Endothelial cell of umbilical vein (primary cell): ENCODE data around the gene QSOX2. TPM values are rescaled to one million over a fixed set of nuclear protein-coding genes. Genes with fewer than 3 reads are reported as not detected.
A peak's percentile ranks its signal among the peaks of the same experiment; 100 is the strongest.

ENCODE experiments used
- BruUV-seq: library from RNA; stranded (reverse); fragments of 400-500 nt; replicated peaks from 2 replicates; lab custom pipeline; 2021; lab: Mats Ljungman, UMichigan
- CTCF ChIA-PET: fragments of 300-600, 350-600 bp; sonication (Branson Sonifier 250); formaldehyde crosslinking; loops from one replicate; lab custom pipeline; 2021; ENCODE audit warnings: antibody characterized with exemption, inconsistent platforms; lab: Charles Lee
- POLR2A ChIA-PET: fragments of 300-600, 350-600 bp; sonication (Branson Sonifier 250); formaldehyde crosslinking; loops from one replicate; lab custom pipeline; 2021; ENCODE audit warnings: antibody characterized with exemption, inconsistent platforms; lab: Charles Lee
- DNase-seq: peaks from one replicate; pipeline ENCODE4 v3.0.0-alpha.2; 2011; ENCODE audit warnings: low read depth, low spot score
- FAIRE-seq: peaks from 2 replicates; lab custom pipeline; 2011; peaks lifted over from hg19 to GRCh38; lab: Jason Lieb, UNC
- H2AFZ ChIP-seq: 2 replicates; pipeline ENCODE4 v1.6.0; 2012; ENCODE audit warnings: low read depth, low read length, control low read depth, inconsistent platforms
- H3K27ac ChIP-seq: 2 replicates; pipeline ENCODE4 v1.5.1; 2011; ENCODE audit warnings: low read depth, mild to moderate bottlenecking, control low read depth, low read length, moderate library complexity; ENCODE audit not compliant: insufficient read depth
- H3K27me3 ChIP-seq, 2 experiments: 2 replicates each; pipeline versions ENCODE4 v1.6.0 to v1.6.1; 2011; ENCODE audit warnings: low read length in 2 of 2, mixed read lengths in 1 of 2; ENCODE audit not compliant: control insufficient read depth in 2 of 2, insufficient read depth in 2 of 2
- H3K36me3 ChIP-seq, 2 experiments: 2 replicates in 1 of 2; 3 replicates in 1 of 2; pipeline ENCODE4 v1.5.1; 2011; ENCODE audit warnings: low read length in 2 of 2, mild to moderate bottlenecking in 1 of 2, moderate library complexity in 1 of 2; ENCODE audit not compliant: control insufficient read depth in 2 of 2, insufficient read depth in 2 of 2; ENCODE audit errors: extremely low read depth in 1 of 2
- H3K4me1 ChIP-seq: 3 replicates; pipeline ENCODE4 v1.5.1; 2011; ENCODE audit warnings: mild to moderate bottlenecking, low read length; ENCODE audit not compliant: control insufficient read depth, insufficient read depth; ENCODE audit errors: extremely low read depth
- H3K4me2 ChIP-seq: 2 replicates; pipeline ENCODE4 v1.6.1; 2011; ENCODE audit warnings: low read length, control low read depth, mixed read lengths; ENCODE audit not compliant: insufficient read depth
- H3K4me3 ChIP-seq, 3 experiments: fragments of 200-600 bp in 1 of 3; sonication (generic), shearing (Covaris generic) in 1 of 3; replicated peaks in 1 of 3; 2 replicates each; pipeline ENCODE4 v1.5.1; 2011 to 2016; ENCODE audit warnings: control low read depth in 3 of 3, low read length in 3 of 3, mild to moderate bottlenecking in 2 of 3, inconsistent platforms in 1 of 3, low read depth in 1 of 3, moderate library complexity in 1 of 3; ENCODE audit not compliant: insufficient read depth in 1 of 3
- H3K79me2 ChIP-seq: 2 replicates; pipeline ENCODE4 v1.6.0; 2012; ENCODE audit warnings: low read length, inconsistent platforms; ENCODE audit not compliant: control insufficient read depth, insufficient read depth
- H3K9ac ChIP-seq: replicated peaks from 2 replicates; pipeline ENCODE3; 2011; ENCODE audit warnings: low read length, control low read depth; ENCODE audit not compliant: insufficient read depth; ENCODE audit errors: extremely low read depth
- H3K9me1 ChIP-seq: replicated peaks from 3 replicates; pipeline ENCODE4 v1.6.0; 2011; ENCODE audit warnings: mild to moderate bottlenecking, low read length; ENCODE audit not compliant: control insufficient read depth, insufficient read depth; ENCODE audit errors: extremely low read depth
- H3K9me3 ChIP-seq: replicated peaks from 2 replicates; pipeline ENCODE4 v1.5.1; 2012; ENCODE audit warnings: low read length, inconsistent platforms; ENCODE audit not compliant: control insufficient read depth, insufficient read depth
- H4K20me1 ChIP-seq: replicated peaks from 2 replicates; pipeline ENCODE3; 2011; ENCODE audit warnings: mild to moderate bottlenecking, low read length; ENCODE audit not compliant: control insufficient read depth, insufficient read depth; ENCODE audit errors: extremely low read depth
- FOS ChIP-seq: IDR thresholded peaks from 2 replicates; pipeline ENCODE4 v1.6.1; 2011; ENCODE audit warnings: mild to moderate bottlenecking, low read length, moderate library complexity, borderline replicate concordance; ENCODE audit not compliant: insufficient read depth
- GATA2 ChIP-seq: IDR thresholded peaks from 2 replicates; pipeline ENCODE4 v1.7.0; 2011; ENCODE audit warnings: low read depth, mild to moderate bottlenecking, moderate library complexity, mixed read lengths, low read length; ENCODE audit not compliant: insufficient read length, insufficient read depth
- JUN ChIP-seq: IDR thresholded peaks from 2 replicates; pipeline ENCODE4 v1.6.1; 2011; ENCODE audit warnings: borderline replicate concordance, low read depth; ENCODE audit not compliant: insufficient read length, insufficient read depth
- POLR2AphosphoS5 ChIP-seq: IDR thresholded peaks from 2 replicates; pipeline ENCODE4 v1.6.1; 2012; ENCODE audit warnings: low read depth, mild to moderate bottlenecking, control low read depth, low read length, moderate library complexity; ENCODE audit not compliant: insufficient read depth
- dilution Hi-C: fragments of 300-500 bp; cut with MboI; formaldehyde crosslinking; loops from one replicate; pipeline ENCODE4 v1.15.0; 2019; ENCODE audit warnings: low sequenced_read_pairs; ENCODE audit not compliant: extremely low pct_ligation_motif_present
- intact Hi-C: fragments of 100-400 bp; cut with micrococcal nuclease; formaldehyde crosslinking; loops from one replicate; pipeline ENCODE4 v1.10.0; 2022
- polyA plus RNA-seq, 4 experiments: library from polyadenylated mRNA; depleted of rRNA in 3 of 4; stranded (reverse) in 3 of 4; unstranded in 1 of 4; fragments of >200 nt; gene quantifications; 2 replicates each; pipeline versions ENCODE4 v1.2.1 to v1.2.3, GENCODE V29; 2011 to 2012; ENCODE audit warnings: missing spikeins in 1 of 4
- total RNA-seq: library from RNA; stranded (reverse); gene quantifications from 2 replicates; pipeline ENCODE4 v1.2.3, GENCODE V29; 2021
- TF ChIP-seq, protein P1 (sequence below), 2 donors: IDR thresholded peaks; 1 replicate in 1 of 2; 2 replicates in 1 of 2; pipeline ENCODE4 v1.5.1; 2011; ENCODE audit warnings: low read length in 2 of 2, mild to moderate bottlenecking in 2 of 2, moderate library complexity in 2 of 2, control low read depth in 1 of 2, inconsistent platforms in 1 of 2, low read depth in 1 of 2; ENCODE audit not compliant: insufficient read depth in 1 of 2; ENCODE audit errors: extremely low read depth in 1 of 2
- TF ChIP-seq, protein P2 (sequence below): IDR thresholded peaks from 2 replicates; pipeline ENCODE4 v1.6.1; 2011; ENCODE audit not compliant: insufficient read depth, insufficient read length

QSOX2 gene
- total and polyA plus RNA-seq, 2 donors (not counting 3 experiments of a cell fraction or from before 2014, with no cell fraction given): 16.4 to 23.4 TPM

DNA sequence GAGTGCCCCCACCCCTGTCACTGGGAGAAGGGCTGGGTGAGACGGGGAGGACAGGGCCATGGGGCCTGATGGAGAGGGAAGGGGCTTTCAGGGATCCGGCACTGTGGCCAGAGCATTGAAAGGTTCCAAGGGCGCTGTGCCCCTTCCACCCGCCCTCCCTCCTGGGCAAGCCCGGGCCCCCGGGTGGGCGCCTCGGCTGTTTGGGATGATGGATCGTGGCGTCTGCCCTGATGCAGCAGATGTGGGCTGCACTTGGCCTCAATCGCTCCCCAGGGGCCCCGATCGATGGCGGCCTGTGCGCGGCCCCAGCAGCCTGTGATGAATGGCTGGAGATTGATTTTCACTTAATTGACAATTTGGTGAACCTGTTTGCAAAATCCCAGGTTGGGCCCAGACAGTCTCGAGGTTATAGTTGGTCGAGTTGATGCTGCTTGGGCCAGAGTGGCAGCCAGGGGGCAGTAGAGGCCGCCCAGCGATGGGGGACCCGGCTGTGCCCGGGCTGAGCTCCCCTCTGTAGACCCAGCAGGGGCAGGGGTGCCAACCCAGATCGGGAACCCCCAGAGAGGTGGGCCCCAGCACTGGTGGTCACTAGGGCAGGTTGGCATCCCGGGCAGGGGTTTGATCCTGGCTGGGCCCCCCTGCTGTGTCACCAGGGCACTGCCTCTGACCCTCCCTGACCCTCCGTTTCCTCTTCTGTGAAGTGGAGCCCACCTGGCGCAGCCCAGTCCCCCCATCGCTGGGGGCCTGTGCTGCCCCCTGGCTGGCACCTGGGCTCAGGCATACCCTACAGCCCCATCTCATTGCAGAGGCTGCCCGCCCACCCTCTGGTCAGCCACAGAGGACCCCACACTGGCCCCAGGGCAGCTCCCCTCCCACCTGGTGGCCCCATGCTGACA, 75.4 kb downstream of the QSOX2 start:
- dilution Hi-C loops (no loop called here), intact Hi-C loops (no loop called here)
- DNase-seq (no peak), FAIRE-seq (peak; percentile 61)
- H3K36me3 ChIP-seq: no peaks in the 10 kb centered on the region
- H3K79me2 ChIP-seq: no peaks in the 10 kb centered on the region
- no peaks in the 10 kb centered on the region for H3K4me1 ChIP-seq
- no TSS peak for BruUV-seq
- no peaks in the 10 kb centered on the region for H3K9me3 ChIP-seq
- POLR2A ChIA-PET: no interaction called here
- no peaks in the 10 kb centered on the region for H4K20me1 ChIP-seq
- no peak overlapping the region for H3K27ac ChIP-seq
- H2AFZ ChIP-seq: no peak overlapping the region
- H3K27me3 ChIP-seq: peaks cover 4% of the 10 kb centered on the region in 2 experiments
- no peak overlapping the region for H3K9ac ChIP-seq
- no peaks in the 10 kb centered on the region for H3K9me1 ChIP-seq
- TF ChIP-seq GATA2: no peak
- TF ChIP-seq, protein P1, sequence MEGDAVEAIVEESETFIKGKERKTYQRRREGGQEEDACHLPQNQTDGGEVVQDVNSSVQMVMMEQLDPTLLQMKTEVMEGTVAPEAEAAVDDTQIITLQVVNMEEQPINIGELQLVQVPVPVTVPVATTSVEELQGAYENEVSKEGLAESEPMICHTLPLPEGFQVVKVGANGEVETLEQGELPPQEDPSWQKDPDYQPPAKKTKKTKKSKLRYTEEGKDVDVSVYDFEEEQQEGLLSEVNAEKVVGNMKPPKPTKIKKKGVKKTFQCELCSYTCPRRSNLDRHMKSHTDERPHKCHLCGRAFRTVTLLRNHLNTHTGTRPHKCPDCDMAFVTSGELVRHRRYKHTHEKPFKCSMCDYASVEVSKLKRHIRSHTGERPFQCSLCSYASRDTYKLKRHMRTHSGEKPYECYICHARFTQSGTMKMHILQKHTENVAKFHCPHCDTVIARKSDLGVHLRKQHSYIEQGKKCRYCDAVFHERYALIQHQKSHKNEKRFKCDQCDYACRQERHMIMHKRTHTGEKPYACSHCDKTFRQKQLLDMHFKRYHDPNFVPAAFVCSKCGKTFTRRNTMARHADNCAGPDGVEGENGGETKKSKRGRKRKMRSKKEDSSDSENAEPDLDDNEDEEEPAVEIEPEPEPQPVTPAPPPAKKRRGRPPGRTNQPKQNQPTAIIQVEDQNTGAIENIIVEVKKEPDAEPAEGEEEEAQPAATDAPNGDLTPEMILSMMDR (IDR thresholded peaks at IDR 0.05; ENCODE audit: extremely low read depth in 1 of 2, insufficient read depth in 1 of 2, low read depth in 1 of 2, low read length in 2 of 2): peak; percentile 73 to 83
- TF ChIP-seq JUN: no peak
- no peak for TF ChIP-seq FOS
- TF ChIP-seq POLR2AphosphoS5: no peak
- TF ChIP-seq, protein P2, sequence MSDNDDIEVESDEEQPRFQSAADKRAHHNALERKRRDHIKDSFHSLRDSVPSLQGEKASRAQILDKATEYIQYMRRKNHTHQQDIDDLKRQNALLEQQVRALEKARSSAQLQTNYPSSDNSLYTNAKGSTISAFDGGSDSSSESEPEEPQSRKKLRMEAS: no peak
- H3K4me2 ChIP-seq: no peak overlapping the region
- CTCF ChIA-PET: interaction anchor here (0.6 to 2.2 kb wide), 13 partner anchors 9 to 117 kb away, joined by 3 to 16 read pairs (median 5); no protein-coding TSS in a partner anchor
- no peak overlapping the region for H3K4me3 ChIP-seq
